Osteocyte (in vitro differentiated cells): ENCODE data around the gene SLC26A1. TPM values are rescaled to one million over a fixed set of nuclear protein-coding genes. Genes with fewer than 3 reads are reported as not detected.

Source experiments
- DNase-seq: peaks from one replicate; pipeline ENCODE4 v3.0.0; 2021; ENCODE audit warnings: mixed read lengths; ENCODE audit not compliant: unreplicated experiment; ENCODE audit errors: extremely low spot score
- H3K27ac Mint-ChIP-seq: one replicate; pipeline ENCODE4 v1.8.0; 2021; ENCODE audit warnings: mild to moderate bottlenecking, mixed read lengths; ENCODE audit not compliant: unreplicated experiment
- H3K27me3 Mint-ChIP-seq: one replicate; pipeline ENCODE4 v1.8.0; 2021; ENCODE audit warnings: mixed read lengths; ENCODE audit not compliant: unreplicated experiment
- H3K36me3 Mint-ChIP-seq: one replicate; pipeline ENCODE4 v1.8.0; 2021; ENCODE audit warnings: mixed read lengths; ENCODE audit not compliant: unreplicated experiment
- H3K4me1 Mint-ChIP-seq: one replicate; pipeline ENCODE4 v1.8.0; 2021; ENCODE audit warnings: mixed read lengths; ENCODE audit not compliant: unreplicated experiment
- H3K4me3 Mint-ChIP-seq: one replicate; pipeline ENCODE4 v1.8.0; 2021; ENCODE audit warnings: mild to moderate bottlenecking, moderate library complexity, mixed read lengths; ENCODE audit not compliant: unreplicated experiment
- H3K9me3 Mint-ChIP-seq: one replicate; pipeline ENCODE4 v1.8.0; 2021; ENCODE audit warnings: mixed read lengths; ENCODE audit not compliant: unreplicated experiment
- total RNA-seq: library from RNA; stranded (reverse); gene quantifications from 2 replicates; pipeline ENCODE4 v1.2.1, GENCODE V29; 2021
- TF ChIP-seq, protein P1 (sequence below): fragments of 200-600 bp; sonication (generic); IDR thresholded peaks from 2 replicates; pipeline ENCODE4 v1.5.0; 2021; ENCODE audit warnings: antibody characterized with exemption, mild to moderate bottlenecking, moderate library complexity

Gene SLC26A1
- total RNA-seq, 1 donor from 2014 or later, result 0.83 TPM

GRCh38 chr4:1012034-1012739, 19.0 kb upstream of the SLC26A1 start:
- Mint-ChIP-seq H3K4me3 (peak overlapping the region; percentile 62), H3K9me3 (peaks cover 2% of the 10 kb centered on the region), H3K4me1 (peaks cover 18% of the 10 kb centered on the region), H3K36me3 (no peaks in the 10 kb centered on the region), H3K27ac (no peak overlapping the region), H3K27me3 (peaks cover 2% of the 10 kb centered on the region)
- TF ChIP-seq, protein P1, sequence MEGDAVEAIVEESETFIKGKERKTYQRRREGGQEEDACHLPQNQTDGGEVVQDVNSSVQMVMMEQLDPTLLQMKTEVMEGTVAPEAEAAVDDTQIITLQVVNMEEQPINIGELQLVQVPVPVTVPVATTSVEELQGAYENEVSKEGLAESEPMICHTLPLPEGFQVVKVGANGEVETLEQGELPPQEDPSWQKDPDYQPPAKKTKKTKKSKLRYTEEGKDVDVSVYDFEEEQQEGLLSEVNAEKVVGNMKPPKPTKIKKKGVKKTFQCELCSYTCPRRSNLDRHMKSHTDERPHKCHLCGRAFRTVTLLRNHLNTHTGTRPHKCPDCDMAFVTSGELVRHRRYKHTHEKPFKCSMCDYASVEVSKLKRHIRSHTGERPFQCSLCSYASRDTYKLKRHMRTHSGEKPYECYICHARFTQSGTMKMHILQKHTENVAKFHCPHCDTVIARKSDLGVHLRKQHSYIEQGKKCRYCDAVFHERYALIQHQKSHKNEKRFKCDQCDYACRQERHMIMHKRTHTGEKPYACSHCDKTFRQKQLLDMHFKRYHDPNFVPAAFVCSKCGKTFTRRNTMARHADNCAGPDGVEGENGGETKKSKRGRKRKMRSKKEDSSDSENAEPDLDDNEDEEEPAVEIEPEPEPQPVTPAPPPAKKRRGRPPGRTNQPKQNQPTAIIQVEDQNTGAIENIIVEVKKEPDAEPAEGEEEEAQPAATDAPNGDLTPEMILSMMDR, result no peak
- no peak for DNase-seq

- H3K4me3 Mint-ChIP-seq, result no peak overlapping the region
- peaks cover 7% of the 10 kb centered on the region for H3K27me3 Mint-ChIP-seq
- peaks cover 18% of the 10 kb centered on the region for H3K4me1 Mint-ChIP-seq
- DNase-seq, result no peak
- TF ChIP-seq, protein P1, result no peak
- H3K27ac Mint-ChIP-seq, result no peak overlapping the region
- H3K9me3 Mint-ChIP-seq, result peaks cover 7% of the 10 kb centered on the region
- H3K36me3 Mint-ChIP-seq, result no peaks in the 10 kb centered on the region
These were observed 18.4 kb upstream of the SLC26A1 start for GRCh38 chr4:1011666-1012033.

DNA sequence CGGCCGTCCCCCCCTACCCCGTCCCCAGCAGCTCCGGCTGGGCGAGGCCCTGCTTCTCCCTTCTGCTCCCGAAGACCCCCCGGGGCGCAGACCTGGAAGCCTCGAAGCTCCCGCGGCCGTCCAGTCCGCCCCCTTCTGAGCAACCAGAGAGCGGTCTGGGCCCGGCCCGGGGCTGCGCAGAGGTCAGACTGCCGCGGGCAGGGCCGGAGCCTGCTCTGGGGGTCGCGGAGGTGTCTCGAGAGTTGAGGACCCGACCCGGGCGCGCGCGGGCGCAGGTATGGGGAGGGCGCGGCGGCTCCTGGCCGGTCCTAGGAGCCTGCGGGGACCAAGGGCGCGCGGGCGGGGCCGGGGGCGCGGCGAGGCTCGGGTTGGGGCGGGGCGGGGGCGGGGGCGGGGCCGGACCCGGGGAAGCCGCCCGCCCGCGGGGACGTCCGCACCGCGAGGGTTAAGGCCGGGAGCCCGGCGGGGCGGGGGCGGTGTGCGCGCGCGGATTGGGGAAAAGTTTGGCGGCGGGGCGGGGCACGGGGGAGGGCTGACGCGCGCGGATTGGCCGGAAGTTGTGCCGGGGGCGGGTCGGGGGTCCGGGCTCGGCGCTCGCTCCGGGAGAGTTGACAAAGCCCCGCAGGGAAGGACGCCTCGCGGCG, 17.9 kb upstream of the SLC26A1 start, which contains the start of gene FGFRL1:
TSS of gene FGFRL1 (plus strand) at position 605 of the 644 bp plus-strand sequence. CDS start 860 bp downstream, outside the sequence.
- H3K9me3 Mint-ChIP-seq, result peaks cover 7% of the 10 kb centered on the region
- TF ChIP-seq, protein P1, result no peak
- peak within 1 kb of the TSS; percentile 74 for H3K4me3 Mint-ChIP-seq
- peak within 1 kb of the TSS; percentile 66 for H3K27ac Mint-ChIP-seq
- H3K27me3 Mint-ChIP-seq, result peaks cover 7% of the 10 kb centered on the region
- DNase-seq, result peak; percentile 96
- peaks cover 18% of the 10 kb centered on the region for H3K4me1 Mint-ChIP-seq
- no peaks in the 10 kb centered on the region for H3K36me3 Mint-ChIP-seq

GRCh38 chr4:1010395-1011021, 17.3 kb upstream of the SLC26A1 start:
- Mint-ChIP-seq H3K4me1 (peaks cover 17% of the 10 kb centered on the region), H3K27ac (peak overlapping the region; percentile 66), H3K4me3 (peak overlapping the region; percentile 74), H3K36me3 (no peaks in the 10 kb centered on the region), H3K27me3 (peaks cover 7% of the 10 kb centered on the region), H3K9me3 (peaks cover 7% of the 10 kb centered on the region)
- DNase-seq, result no peak
- TF ChIP-seq, protein P1, result no peak
